Stimulated activated naive CD4-positive, alpha-beta T cell (primary cell): Measurements from ENCODE around the gene F13A1.
"Not testable (repeated sequence)": the region's sequence is repeated elsewhere in the genome, so short reads cannot be mapped to it uniquely, and the experiment has no call there.

Experiments
- DNase-seq, 6 experiments: peaks; one replicate each; lab custom pipeline; 2025; lab: John Stamatoyannopoulos, UW

F13A1 gene

DNA sequence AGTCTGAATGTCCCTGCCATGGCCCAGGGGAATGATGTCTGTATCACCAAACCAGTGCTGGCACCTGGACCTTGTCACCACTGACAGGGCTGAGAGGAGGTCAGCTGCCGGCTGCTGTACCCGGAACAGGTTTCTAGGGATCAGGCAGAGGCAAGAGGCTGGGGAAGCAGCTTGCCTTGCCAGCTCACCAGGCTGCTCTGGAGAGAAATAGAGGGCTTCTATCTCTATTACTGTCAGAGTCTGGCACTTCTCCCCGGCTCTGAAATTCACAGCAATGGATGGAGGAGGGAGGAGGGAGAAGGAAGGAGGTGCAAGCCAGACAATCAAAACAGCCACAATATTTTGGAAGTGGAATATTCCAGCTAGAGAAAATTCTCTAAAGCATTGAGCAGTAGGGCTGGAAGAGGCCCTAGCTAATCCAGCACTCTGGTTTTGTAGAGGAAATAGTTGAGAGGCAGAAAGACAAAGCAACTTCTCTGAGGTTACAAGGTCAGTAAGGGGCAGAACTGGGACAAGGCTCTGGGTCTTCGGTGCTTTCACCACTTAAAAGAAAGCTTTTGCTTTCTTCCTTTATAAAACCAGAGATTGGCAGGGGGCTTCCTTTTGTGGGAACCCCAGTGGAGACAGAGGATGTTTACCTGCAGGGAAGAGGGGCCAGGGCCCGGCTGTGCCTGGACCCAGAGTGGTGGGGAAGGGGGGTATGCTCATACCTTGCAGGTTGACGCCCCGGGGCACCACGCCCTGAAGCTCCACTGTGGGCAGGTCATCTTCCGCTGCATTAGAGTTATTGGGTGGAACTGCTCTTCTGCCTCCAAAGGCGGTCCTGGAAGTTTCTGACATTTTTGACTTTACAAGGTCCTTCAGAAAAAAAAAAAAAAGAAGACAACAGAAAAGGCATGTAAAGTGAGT is 2.4 kb downstream of the F13A1 start:
- DNase-seq: no peak

DNA sequence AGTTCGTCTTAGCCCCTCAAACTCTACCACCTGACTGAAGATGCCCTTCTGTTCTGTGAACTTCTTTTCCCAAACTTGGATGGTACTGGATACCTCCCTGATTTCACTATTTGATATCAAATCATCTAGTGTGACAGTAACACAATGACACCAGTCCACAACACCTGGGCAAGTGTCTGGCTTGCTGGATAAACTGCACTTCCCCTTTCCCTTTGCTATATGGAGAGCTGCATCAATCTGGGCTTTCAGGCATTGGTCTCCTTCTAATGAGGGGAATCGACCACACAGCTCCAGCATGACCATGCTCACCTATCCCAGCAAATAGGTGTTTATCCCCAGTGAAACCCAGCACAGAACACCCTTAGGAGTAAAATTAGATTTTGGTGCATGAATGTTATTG is 3.1 kb downstream of the F13A1 start:
- no peak for DNase-seq

DNA sequence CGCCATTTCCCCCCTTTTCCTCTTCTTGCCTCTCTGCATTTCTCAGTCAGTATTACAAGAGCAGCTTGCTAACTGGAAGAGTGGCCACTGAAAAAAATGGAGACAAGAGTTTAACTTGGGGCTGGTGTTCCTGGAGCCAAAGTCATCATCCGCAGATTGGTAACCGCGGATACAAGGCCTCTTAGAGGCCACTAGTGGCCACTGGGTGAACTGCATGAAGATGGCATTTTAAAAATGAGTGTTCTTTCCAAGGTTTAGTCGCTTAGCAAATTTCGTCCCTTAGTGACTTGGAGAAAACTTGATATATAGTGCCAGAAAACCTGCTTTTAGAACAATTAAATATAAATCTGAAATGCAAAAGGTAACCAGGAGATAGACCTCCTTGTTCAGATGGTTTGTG is 4.8 kb downstream of the F13A1 start:
- peak in 3 of 6 experiments; percentile 1 to 5 (median 3) for DNase-seq

DNA sequence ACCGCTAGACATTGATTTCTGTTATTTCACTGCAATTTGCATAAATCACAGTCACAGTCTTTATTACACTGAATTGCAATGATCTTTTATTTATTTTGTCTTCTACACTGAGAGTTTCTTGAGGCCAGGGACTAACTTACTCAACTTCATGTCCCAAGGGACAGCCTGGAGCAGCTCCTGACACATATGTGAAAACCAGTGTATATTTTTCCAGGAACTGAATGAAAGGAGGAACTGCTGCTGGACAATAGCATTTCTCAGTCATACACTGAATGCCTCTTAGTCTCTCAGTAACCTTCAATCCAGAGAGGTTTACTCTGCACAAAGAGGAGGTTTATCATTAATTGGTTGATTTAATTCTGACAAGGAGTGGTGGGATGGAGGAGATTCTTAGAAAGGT is 5.9 kb downstream of the F13A1 start:
- no peak for DNase-seq

DNA sequence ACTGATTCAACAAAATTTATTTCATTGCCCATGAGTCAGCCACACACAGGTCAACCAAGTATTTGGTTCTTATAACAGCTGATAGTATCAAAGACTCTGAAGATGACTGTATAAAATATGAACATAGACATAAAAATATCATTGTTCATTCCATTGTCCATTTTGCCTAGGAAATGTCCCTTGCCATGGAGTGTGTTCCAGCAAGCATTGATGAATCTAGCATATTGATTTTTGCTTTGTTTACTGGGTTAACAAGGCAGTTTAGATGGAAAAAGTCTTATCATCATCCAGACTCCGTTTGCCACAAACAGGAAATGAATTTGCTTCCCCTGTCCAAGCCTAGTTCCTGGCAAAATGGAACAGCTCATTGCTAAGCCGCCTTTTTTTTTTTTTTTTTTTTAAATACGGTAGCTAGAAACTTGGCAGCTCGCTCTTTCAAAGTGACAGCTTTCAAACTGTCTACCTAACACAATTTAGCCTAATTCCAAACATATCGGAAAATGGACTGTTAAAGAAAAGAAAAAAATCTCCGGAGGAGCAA is 7.5 kb downstream of the F13A1 start:
- no peak for DNase-seq

DNA sequence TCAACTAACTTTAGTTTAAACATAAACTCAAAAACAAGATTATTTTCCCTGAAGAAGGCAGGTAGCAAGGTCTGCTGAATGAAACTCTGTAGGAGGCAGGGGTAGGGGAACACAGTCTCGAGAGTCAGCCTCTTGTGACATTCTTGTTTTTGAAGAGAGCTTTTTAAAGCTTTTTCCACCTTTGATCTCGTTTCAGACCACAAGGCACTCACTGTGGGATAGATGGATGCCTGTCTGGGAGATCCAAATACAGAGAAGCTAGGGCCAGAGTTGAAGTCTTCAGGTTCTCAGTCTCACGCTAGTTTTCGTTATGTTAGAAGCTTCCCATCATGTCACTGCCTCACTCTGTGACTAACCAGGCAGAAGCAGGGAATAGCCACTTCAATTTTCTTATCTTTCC is 14.9 kb downstream of the F13A1 start:
- DNase-seq: no peak

DNA sequence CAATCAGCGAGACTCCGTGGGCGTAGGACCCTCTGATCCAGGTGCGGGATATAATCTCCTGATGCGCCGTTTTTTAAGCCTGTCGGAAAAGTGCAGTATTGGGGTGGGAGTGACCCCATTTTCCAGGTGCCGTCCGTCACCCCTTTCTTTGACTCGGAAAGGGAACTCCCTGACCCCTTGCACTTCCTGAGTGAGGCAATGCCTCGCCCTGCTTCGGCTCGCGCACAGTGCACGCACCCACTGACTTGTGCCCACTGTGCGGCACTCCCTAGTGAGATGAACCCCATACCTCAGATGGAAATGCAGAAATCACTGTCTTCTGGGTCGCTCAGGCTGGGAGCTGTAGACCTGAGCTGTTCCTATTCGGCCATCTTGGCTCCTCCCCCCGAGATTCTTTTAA is 20.1 kb downstream of the F13A1 start:
- DNase-seq: not testable (repeated sequence)

DNA sequence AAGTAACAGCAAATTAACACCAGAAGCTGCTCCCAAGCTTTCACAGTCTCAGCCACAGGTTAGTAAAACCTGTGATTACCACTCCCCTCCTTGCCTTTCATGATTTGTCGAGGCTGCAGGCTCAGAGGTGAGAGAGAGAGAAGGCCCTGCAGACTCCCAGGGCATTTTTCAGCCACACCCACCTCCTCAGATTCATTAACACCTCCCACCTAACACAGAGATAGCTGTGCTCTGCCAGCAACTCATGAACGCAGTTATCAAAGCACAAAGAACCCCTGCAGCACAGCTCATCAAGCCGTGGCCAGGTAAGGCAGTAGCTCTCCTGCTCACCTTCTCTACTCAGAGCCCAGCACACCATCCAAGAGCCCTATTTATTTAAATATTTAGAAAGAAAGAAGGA is 27.1 kb downstream of the F13A1 start:
- no peak for DNase-seq

DNA sequence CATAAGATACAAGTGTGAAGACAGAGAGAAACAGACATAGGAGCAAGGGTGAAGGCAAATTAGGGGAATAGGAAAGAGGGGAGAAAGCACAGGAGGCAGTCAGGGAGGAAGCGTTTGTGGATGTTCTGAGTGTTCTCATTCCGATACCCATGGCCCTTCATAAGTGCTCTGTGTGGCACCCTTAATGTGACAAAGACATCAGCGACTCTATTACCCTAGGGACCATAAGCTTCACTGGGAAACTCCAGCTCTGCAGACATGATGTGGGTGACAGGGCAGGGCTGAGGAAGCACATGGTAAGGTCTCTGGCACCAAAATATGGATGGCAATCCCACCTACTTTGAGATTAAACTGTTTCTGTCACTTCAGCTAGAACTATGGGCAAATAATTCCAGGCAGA is 33.0 kb downstream of the F13A1 start:
- DNase-seq: no peak

DNA sequence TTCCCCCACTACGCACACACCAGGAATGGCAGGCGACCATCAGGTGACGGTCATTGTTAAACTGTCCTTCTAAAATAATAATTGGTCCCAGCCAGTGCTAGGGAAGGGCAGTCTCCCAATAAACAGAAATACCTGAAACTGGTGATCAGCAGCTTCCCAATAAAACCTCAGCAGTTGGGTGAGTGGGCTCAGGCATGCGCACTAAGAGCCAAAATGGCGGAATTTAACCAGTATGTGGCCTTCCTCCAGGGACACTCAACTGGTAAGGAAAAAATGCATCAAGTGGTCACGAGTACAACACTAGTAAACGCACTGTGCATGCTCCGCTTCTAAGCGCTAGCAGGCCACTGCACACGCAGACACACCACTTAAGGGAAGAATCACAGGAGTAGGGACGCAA is 34.8 kb downstream of the F13A1 start:
- DNase-seq: no peak

DNA sequence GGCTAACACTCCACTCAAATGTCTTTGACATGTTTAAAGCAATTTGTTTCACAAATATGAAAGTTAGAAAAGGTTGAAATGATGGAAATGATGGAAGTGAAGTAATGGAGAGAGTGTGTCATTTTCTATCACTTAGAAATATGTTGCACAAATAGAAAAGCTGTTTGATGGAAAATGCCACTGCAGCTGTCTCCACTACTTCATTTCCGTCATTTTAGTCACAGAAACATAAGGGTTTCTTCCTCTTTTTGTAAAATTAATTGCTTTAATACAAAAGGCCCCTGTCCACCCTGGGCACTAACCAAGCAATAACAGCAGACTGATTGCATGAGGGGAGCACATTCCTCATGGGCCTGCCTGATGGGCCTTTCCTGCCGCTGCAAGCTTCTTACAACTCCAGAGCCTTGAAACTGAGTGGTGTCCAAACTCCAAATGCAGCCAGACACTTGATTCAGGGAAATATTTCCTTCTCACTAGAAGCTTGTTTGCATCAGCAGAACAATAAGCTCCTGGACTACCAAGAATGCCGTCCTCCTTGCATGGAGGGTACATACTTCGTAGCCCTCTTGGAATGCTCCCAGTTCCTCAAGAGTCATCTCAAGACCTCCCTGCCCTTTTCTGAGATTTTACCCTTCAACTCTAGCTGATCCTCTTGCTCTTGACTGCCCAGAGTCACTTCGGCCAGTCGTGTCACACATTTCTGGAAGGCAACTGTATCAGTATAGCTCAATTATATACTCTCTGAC is 36.1 kb downstream of the F13A1 start:
- DNase-seq: no peak

DNA sequence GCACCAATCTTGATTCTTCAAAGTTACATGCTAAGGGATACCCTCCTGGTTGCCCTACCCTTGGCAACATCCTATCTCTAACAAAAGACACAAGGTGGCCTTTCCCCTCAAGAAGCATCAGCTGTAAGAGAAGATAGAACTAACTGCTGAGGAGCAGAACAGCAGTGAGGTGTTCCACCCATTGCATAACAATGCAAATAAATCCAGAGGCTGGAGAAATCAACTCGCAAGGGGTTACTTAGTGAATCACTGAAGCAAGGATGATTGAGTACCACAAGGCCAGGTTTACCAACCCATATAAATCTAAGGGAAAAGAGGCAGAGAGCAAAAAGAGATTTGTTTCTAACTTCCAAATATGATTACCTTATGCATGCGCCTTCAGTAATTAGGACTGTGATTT is 36.7 kb downstream of the F13A1 start:
- no peak for DNase-seq

DNA sequence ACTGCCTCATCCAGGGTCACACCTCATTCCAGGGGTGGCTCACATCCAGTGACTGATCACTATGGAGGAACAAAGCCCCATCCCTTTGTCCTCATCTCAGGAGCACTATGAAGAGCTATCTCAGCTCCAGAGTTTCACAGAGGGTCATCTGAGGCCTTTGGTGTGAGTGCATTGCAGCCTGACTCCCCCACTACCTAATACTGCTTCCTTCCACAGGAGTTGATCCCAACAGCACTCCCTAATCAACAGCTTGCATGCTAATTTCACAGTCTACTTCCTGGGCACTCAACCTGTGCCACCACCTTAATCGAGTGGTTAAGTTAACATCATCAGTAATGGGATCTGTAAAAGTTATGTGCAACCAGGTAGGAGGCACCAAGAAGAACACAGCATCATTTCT is 37.7 kb downstream of the F13A1 start:
- no peak for DNase-seq

DNA sequence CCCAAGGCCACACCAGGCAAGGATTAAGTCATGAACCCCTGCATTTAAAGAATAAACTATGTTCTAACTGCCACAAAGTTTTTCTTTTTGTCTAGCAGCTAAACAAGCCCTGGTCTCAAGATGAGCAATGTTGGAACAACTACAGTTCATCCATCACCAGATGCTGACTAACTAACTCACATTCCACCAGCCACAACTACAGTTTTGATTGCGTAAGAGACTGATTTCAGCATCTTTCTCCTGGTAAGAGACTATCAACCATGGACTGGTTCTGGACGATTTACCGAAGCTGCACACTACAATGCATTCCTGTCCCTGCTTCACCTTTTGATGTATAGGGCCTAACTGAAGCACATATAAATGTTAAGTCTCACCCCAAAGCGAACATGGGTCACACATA is 43.0 kb downstream of the F13A1 start:
- no peak for DNase-seq

DNA sequence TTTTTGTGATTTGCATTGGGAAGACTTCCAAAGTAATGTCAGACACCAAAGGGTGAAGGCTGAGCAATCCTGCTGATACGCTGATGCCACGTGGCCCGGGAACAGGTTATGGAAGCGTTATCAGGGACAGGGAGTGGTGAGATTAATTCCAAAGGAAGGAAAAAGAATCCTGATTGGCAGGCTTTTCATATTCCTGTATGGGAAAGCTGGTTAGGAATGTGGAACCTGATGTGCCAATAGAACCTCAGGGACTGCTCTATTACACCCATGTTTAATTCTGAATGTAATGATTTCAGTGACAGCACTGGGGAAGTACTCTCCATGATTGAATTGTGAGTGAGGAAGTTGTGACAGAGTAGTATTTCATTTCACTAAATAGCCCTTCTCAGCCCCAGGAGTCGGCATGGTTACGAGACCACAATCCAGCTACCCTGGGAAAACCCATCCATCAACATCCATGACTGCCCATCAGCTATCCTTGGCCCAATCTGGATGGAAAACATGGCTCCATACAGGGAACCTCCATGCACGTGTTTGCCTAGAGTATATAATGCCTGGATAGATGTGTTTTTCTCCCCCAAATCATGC is 49.4 kb downstream of the F13A1 start:
- no peak for DNase-seq

DNA sequence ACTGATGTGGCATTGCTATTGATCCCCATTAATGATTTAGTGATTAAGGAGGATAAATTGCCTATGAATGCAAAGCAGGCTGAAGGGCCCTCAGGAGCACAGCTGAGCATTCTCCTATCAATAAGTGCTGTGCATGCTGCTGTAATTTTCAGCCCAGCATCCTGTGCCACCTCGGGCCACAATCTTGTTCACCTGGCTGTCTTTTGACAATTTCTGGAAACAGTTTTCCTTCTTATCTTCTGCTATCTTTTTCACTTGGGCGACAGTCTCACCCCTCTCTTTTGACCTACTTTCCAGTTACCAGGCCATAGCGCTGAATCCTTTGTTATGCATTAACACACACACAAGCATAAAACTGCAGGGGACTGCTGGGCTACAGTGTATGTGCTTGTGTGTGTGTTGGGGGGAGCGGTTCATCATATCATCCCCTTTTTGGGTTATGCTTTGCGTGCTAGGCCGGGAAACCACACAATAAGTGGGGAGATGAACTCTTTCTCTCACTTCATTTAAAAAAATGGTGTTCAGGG is 60.2 kb downstream of the F13A1 start:
- DNase-seq: no peak

DNA sequence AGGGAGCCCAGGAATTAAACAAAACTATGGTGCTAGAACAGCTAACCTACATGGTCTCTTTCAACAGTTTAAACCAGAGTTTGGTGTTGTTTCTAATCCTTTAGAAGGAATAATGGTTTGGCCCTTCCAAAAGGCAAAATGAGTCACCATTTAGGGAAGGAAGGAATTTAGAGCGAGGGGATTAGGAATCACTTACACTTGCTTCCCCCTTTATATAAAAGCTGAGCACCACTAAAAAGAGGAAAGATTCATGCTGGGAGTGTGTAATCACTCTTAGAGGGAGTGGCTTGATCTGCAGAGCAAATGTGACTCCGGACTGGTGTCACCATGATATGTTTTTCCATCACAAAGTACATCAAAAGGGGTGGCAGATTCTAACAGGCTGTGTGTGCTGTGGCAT is 63.6 kb downstream of the F13A1 start:
- no peak for DNase-seq

DNA sequence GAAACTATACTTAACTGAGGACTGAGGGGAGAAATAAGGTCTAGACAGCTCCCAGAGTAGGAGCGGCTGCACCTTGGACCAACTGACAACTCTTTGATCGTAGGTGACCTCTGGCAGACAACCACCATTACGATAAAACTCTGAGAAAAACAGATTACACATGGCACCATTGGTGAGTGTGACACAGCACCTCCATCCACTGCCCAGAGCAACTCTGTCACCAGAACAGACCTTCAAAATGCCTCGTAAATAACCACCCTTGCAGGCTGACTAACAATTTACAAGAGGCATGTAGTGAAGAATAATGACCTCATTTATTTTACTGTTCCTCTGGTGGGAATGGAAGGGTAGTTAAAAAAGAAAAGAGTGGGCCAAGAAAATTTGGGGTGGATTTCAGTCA is 64.2 kb downstream of the F13A1 start:
- no peak for DNase-seq

DNA sequence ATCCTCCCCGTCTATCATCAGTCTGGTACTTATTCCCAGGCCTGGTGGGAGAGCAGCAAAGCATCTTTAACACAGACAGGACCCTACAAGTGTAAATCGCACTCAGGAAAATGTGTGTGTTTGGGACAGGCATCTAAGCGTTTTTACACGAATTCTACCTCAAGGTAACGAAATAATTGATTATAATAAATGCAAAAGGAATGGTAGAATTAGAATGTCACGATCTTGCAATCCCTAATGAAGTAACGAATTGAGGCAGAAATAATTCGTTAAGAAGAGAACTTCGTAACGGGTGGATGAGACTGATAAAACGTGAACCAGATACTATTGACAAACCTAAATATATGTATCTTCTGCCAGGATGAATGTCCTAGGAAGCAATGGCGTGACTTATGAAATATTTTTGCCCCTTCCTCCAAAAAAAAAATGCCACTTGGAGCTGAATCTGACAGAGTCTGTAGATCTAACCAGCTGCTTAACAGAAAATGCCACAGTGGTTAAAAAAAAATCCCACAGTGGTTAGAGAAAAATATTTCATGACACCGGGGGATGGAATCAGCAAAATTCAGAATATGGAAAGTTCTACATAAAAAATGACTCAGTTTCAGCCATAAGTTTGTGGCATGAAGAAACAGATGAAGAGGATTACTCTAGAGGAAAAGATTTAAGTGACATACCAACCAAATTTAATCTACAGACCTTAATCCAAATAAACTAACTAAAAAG is 68.7 kb downstream of the F13A1 start:
- DNase-seq: no peak

DNA sequence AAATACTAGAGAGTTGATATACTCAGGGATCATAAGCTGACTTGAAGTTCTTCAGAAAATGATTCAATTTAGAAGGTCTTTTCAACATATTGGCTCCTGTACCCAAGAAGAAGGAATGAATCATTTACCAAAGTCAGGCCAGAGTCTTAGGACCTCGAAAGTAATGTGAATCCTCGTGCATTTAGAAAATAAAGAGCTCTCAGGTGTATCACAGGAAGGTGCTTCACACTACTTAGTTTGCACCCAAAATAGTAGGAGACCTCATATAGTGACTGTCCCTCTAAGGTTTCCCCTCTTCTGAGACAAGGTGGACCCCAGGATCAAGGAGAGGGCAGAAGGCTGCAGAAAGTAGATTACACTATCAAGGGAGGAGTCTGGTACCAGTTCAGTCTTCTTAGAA is 71.8 kb downstream of the F13A1 start:
- no peak for DNase-seq

DNA sequence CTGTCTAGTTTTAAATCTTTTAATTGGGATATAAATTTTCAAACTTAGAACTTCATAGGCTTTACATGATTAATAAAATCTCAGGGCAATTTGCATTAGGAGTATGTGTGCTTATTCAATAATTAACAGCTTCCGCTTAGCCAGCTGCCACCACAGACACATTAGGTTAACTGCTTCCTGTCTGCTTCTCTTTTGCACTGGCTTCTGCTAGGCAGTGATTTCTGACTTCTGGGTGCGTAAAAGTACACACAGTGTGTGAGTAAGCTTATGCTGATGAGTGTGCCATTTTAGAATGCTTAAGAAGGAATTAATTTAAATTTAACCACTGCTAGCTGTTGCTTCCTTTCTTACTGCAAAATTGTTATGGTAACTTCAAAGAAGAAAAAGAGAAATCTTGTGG is 73.9 kb downstream of the F13A1 start:
- DNase-seq: no peak

DNA sequence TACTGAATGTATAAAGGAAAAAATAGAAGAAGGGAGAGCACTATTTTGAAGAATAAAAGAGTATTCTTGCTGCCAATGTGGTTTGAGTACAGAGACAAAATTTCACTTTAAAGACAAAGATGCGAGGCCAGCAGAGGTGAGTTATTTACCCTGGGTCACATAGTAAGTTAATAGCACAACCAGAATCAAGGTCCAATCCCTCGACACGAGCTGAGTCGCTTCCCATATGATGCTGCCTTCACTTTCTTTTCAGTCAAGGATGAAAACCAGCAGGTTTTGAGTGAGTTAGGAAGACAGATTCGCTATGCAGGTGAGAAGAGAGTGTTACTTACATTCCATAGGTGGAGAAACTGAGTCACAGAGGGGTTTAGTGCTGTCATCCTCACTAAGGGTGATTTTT is 75.8 kb downstream of the F13A1 start:
- no peak for DNase-seq
